Skeletal muscle tissue (tissue), 4 donors: Measurements from ENCODE around the gene ABO. TPM values are rescaled to one million over a fixed set of nuclear protein-coding genes. Genes with fewer than 3 reads are reported as not detected.
"Not testable (repeated sequence)": the region's sequence is repeated elsewhere in the genome, so short reads cannot be mapped to it uniquely, and the experiment has no call there.

ENCODE experiments used
- H3K27ac ChIP-seq: one replicate; pipeline ENCODE4 v1.7.0; 2013; ENCODE audit warnings: mild to moderate bottlenecking, low read depth, low read length, inconsistent platforms
- H3K27me3 ChIP-seq, 3 donors: one replicate each; pipeline ENCODE4 v1.7.0; 2013; ENCODE audit warnings: low read length in 3 of 3; ENCODE audit not compliant: control insufficient read depth in 3 of 3, insufficient read depth in 3 of 3
- H3K36me3 ChIP-seq, 3 donors: one replicate each; pipeline ENCODE4 v1.7.0; 2013; ENCODE audit warnings: low read length in 3 of 3; ENCODE audit not compliant: control insufficient read depth in 3 of 3, insufficient read depth in 3 of 3
- H3K4me1 ChIP-seq, 3 donors: one replicate each; pipeline ENCODE4 v1.7.0; 2013; ENCODE audit warnings: low read length in 3 of 3, mild to moderate bottlenecking in 3 of 3; ENCODE audit not compliant: control insufficient read depth in 3 of 3, insufficient read depth in 3 of 3
- H3K4me3 ChIP-seq, 3 donors: one replicate each; pipeline ENCODE4 v1.7.0; 2013; ENCODE audit warnings: low read length in 3 of 3
- H3K9ac ChIP-seq, 3 donors: one replicate each; pipeline ENCODE4 v1.7.0; 2013; ENCODE audit warnings: low read length in 3 of 3, mild to moderate bottlenecking in 3 of 3, moderate library complexity in 2 of 3, low read depth in 1 of 3
- H3K9me3 ChIP-seq, 3 donors: one replicate each; pipeline ENCODE4 v1.7.0; 2013; ENCODE audit warnings: low read length in 3 of 3; ENCODE audit not compliant: control insufficient read depth in 3 of 3
- total RNA-seq: library from RNA; depleted of rRNA; stranded (reverse); fragments of >200 nt; gene quantifications from one replicate; pipeline ENCODE4 v1.2.3, GENCODE V29; 2014
- donor health status: Osteomylitis.

Gene ABO
- total RNA-seq, 1 donor from 2014 or later: under 0.01 TPM

- Histone ChIP-seq H3K27me3 (peaks cover 29 to 46% (median 43%) of the 10 kb centered on the region in 3 donors), H3K27ac (no peak overlapping the region), H3K4me3 (no peak overlapping the region), H3K9ac (no peak overlapping the region), H3K9me3 (peaks cover 0 to 2% (median 0%) of the 10 kb centered on the region in 3 donors), H3K36me3 (no peaks in the 10 kb centered on the region), H3K4me1 (peaks cover 0 to 4% (median 0%) of the 10 kb centered on the region in 3 donors)
These were observed 1.9 kb upstream of the ABO start for GRCh38 chr9:133276923-133277322.

- Histone ChIP-seq H3K4me3 (peak overlapping the region in 2 of 3 donors; percentile 9 to 35), H3K4me1 (peaks cover 0 to 4% (median 0%) of the 10 kb centered on the region in 3 donors), H3K36me3 (no peaks in the 10 kb centered on the region), H3K27ac (no peak overlapping the region), H3K27me3 (peaks cover 29 to 46% (median 43%) of the 10 kb centered on the region in 3 donors), H3K9me3 (peaks cover 0 to 2% (median 0%) of the 10 kb centered on the region in 3 donors), H3K9ac (peak overlapping the region in 1 of 3 donors; percentile 50)
These were observed 1.2 kb upstream of the ABO start for GRCh38 chr9:133276001-133276884.

- Histone ChIP-seq H3K36me3 (no peaks in the 10 kb centered on the region), H3K27me3 (peaks cover 32 to 35% (median 34%) of the 10 kb centered on the region in 3 donors), H3K9ac (peak overlapping the region in 1 of 3 donors; percentile 50), H3K27ac (no peak overlapping the region), H3K4me3 (peak overlapping the region in 1 of 3 donors; percentile 49), H3K9me3 (peaks cover 0 to 2% (median 0%) of the 10 kb centered on the region in 3 donors), H3K4me1 (peaks cover 0 to 4% (median 0%) of the 10 kb centered on the region in 3 donors)
These were observed 531 bp downstream of the ABO start for GRCh38 chr9:133274236-133275104.

GRCh38 chr9:133273819-133274218 lies 1.2 kb downstream of the ABO start:
- Histone ChIP-seq H3K27ac (no peak overlapping the region), H3K9me3 (peaks cover 0 to 2% (median 0%) of the 10 kb centered on the region in 3 donors), H3K4me1 (peaks cover 0 to 4% (median 0%) of the 10 kb centered on the region in 3 donors), H3K9ac (no peak overlapping the region), H3K27me3 (peaks cover 31 to 37% (median 32%) of the 10 kb centered on the region in 3 donors), H3K4me3 (no peak overlapping the region), H3K36me3 (no peaks in the 10 kb centered on the region)

GRCh38 chr9:133273098-133273497 lies 1.9 kb downstream of the ABO start:
- Histone ChIP-seq H3K4me3 (no peak overlapping the region), H3K9me3 (peaks cover 0 to 2% (median 0%) of the 10 kb centered on the region in 3 donors), H3K27me3 (peaks cover 26 to 35% (median 28%) of the 10 kb centered on the region in 3 donors), H3K9ac (no peak overlapping the region), H3K4me1 (peaks cover 0 to 4% (median 0%) of the 10 kb centered on the region in 3 donors), H3K36me3 (no peaks in the 10 kb centered on the region), H3K27ac (no peak overlapping the region)

GRCh38 chr9:133269537-133270362 lies 5.3 kb downstream of the ABO start:
- Histone ChIP-seq H3K9ac (no peak overlapping the region), H3K36me3 (no peaks in the 10 kb centered on the region), H3K27ac (no peak overlapping the region), H3K4me1 (peaks cover 0 to 4% (median 0%) of the 10 kb centered on the region in 3 donors), H3K9me3 (peaks cover 0 to 2% (median 0%) of the 10 kb centered on the region in 3 donors), H3K4me3 (no peak overlapping the region), H3K27me3 (peaks cover 14 to 20% (median 18%) of the 10 kb centered on the region in 3 donors)

- not testable (repeated sequence) for H3K4me1 ChIP-seq, H3K9me3 ChIP-seq, H3K36me3 ChIP-seq, H3K27ac ChIP-seq, H3K9ac ChIP-seq, H3K4me3 ChIP-seq
- H3K27me3 ChIP-seq: peaks cover 12 to 19% (median 12%) of the 10 kb centered on the region in 3 donors
These were observed 5.9 kb downstream of the ABO start for GRCh38 chr9:133269136-133269535.

GRCh38 chr9:133268335-133269056 lies 6.5 kb downstream of the ABO start:
- no peaks in the 10 kb centered on the region for H3K4me1 ChIP-seq
- no peak overlapping the region for H3K4me3 ChIP-seq
- H3K9me3 ChIP-seq: peaks cover 0 to 4% (median 2%) of the 10 kb centered on the region in 3 donors
- no peak overlapping the region for H3K27ac ChIP-seq
- peaks cover 5 to 18% (median 6%) of the 10 kb centered on the region in 3 donors for H3K27me3 ChIP-seq
- no peak overlapping the region for H3K9ac ChIP-seq
- no peaks in the 10 kb centered on the region for H3K36me3 ChIP-seq
